K562 (cell line): ENCODE data around the gene PKHD1. TPM values are rescaled to one million over a fixed set of nuclear protein-coding genes. Genes with fewer than 3 reads are reported as not detected.

Experiments
- ATAC-seq: fragments of 200-7000 bp; cut with Tn5 transposase; 3 replicates; pipeline ENCODE4 v1.9.1; 2020; ENCODE audit warnings: moderate library complexity
- BruUV-seq: library from RNA; stranded (reverse); fragments of 400-500 nt; replicated peaks from 2 replicates; lab custom pipeline; 2021; lab: Mats Ljungman, UMichigan
- CTCF ChIA-PET: fragments of 300-600 bp; formaldehyde crosslinking; extraction: SDS; loops from one replicate; lab custom pipeline; 2021; ENCODE audit warnings: low intra/inter-chr PET ratio; lab: Yijun Ruan, JAX
- POLR2A ChIA-PET: fragments of 300-600, 350-650 bp; sonication (Branson Sonifier 250); formaldehyde crosslinking; extraction: SDS; loops from one replicate; lab custom pipeline; 2021; ENCODE audit warnings: antibody characterized with exemption, inconsistent platforms; lab: Yijun Ruan, JAX
- DNase-seq, 4 experiments: peaks; one replicate each; pipeline versions ENCODE4 v3.0.0 to v3.0.0-alpha.2; 2011 to 2018; ENCODE audit warnings: low spot score in 3 of 4, mixed read lengths in 3 of 4; ENCODE audit errors: extremely low read depth in 1 of 4
- FAIRE-seq: peaks from 2 replicates; lab custom pipeline; 2011; peaks lifted over from hg19 to GRCh38; lab: Jason Lieb, UNC
- H2AFZ ChIP-seq: 2 replicates; pipeline ENCODE4 v1.6.0; 2011; ENCODE audit warnings: low read depth, low read length, control low read depth, inconsistent platforms
- H3K27ac ChIP-seq: fragments of 200-600 bp; 3 replicates; pipeline ENCODE4 v1.8.0; 2011; ENCODE audit warnings: low read depth, mild to moderate bottlenecking, control low read depth, inconsistent platforms, low read length, moderate library complexity, mixed read lengths; ENCODE audit errors: extremely low read depth
- H3K27me3 ChIP-seq, 2 experiments: fragments of 300-600 bp in 1 of 2; 2 replicates in 1 of 2; 3 replicates in 1 of 2; pipeline versions ENCODE4 v1.6.0 to v1.8.0; 2011; ENCODE audit warnings: inconsistent platforms in 2 of 2, low read length in 2 of 2, mild to moderate bottlenecking in 1 of 2, mixed read lengths in 1 of 2, moderate library complexity in 1 of 2; ENCODE audit not compliant: control insufficient read depth in 2 of 2, insufficient read depth in 2 of 2
- H3K36me3 ChIP-seq: fragments of 300-600 bp; 3 replicates; pipeline ENCODE4 v1.8.0; 2011; ENCODE audit warnings: mild to moderate bottlenecking, low read length, inconsistent platforms; ENCODE audit not compliant: control insufficient read depth, insufficient read depth
- H3K4me1 ChIP-seq, 2 experiments: fragments of 200-600 bp in 1 of 2; replicated peaks in 1 of 2; 2 replicates in 1 of 2; 3 replicates in 1 of 2; pipeline versions ENCODE4 v1.5.1 to v1.8.0; 2011; ENCODE audit warnings: inconsistent platforms in 2 of 2, low read length in 2 of 2, mild to moderate bottlenecking in 1 of 2, mixed read lengths in 1 of 2, moderate library complexity in 1 of 2; ENCODE audit not compliant: control insufficient read depth in 2 of 2, insufficient read depth in 2 of 2
- H3K4me2 ChIP-seq: 2 replicates; pipeline ENCODE4 v1.6.1; 2011; ENCODE audit warnings: low read length, control low read depth, inconsistent platforms, mixed read lengths; ENCODE audit not compliant: insufficient read depth
- H3K4me3 ChIP-seq: fragments of 200-600 bp; sonication (generic), shearing (Covaris generic); 2 replicates; pipeline ENCODE4 v1.5.1; 2016; ENCODE audit warnings: control low read depth, inconsistent platforms
- H3K79me2 ChIP-seq: fragments of 200-600 bp; 3 replicates; pipeline ENCODE4 v1.8.0; 2011; ENCODE audit warnings: low read length, inconsistent platforms; ENCODE audit not compliant: control insufficient read depth, insufficient read depth
- H3K9ac ChIP-seq, 2 experiments: 2 replicates each; pipeline versions ENCODE4 v1.6.0 to v1.6.1; 2011; ENCODE audit warnings: low read depth in 2 of 2, low read length in 2 of 2, control low read depth in 1 of 2, inconsistent platforms in 1 of 2, mild to moderate bottlenecking in 1 of 2, mixed read lengths in 1 of 2; ENCODE audit not compliant: insufficient read depth in 1 of 2
- H3K9me1 ChIP-seq: one replicate; pipeline ENCODE4 v1.6.0; 2011; ENCODE audit warnings: inconsistent platforms, mild to moderate bottlenecking, low read length, moderate library complexity; ENCODE audit not compliant: control insufficient read depth, insufficient read depth
- H3K9me3 ChIP-seq: replicated peaks from 2 replicates; pipeline ENCODE4 v1.5.1; 2011; ENCODE audit warnings: low read depth, low read length, inconsistent platforms; ENCODE audit not compliant: control insufficient read depth, insufficient read depth
- H4K20me1 ChIP-seq: replicated peaks from 2 replicates; pipeline ENCODE4 v1.6.1; 2011; ENCODE audit warnings: low read length, inconsistent platforms, mixed read lengths; ENCODE audit not compliant: control insufficient read depth, insufficient read depth
- BRD4 ChIP-seq: fragments of 200-600 bp; sonication (generic); IDR thresholded peaks from 2 replicates; pipeline ENCODE4 v1.6.1; 2017; ENCODE audit warnings: inconsistent platforms
- COPS2 ChIP-seq: fragments of 450-650 bp; conservative IDR thresholded peaks from 2 replicates; pipeline ENCODE4 v1.6.1; 2016; ENCODE audit warnings: mild to moderate bottlenecking, moderate library complexity
- CTBP1 ChIP-seq: fragments of 450-650 bp; IDR thresholded peaks from 2 replicates; pipeline ENCODE4 v1.6.1; 2016; ENCODE audit warnings: borderline replicate concordance
- DNMT1 ChIP-seq: fragments of 450-650 bp; IDR thresholded peaks from 2 replicates; pipeline ENCODE4 v1.6.1; 2016; ENCODE audit warnings: antibody characterized with exemption, mild to moderate bottlenecking
- ELF1 ChIP-seq: fragments of 200-800 bp; sonication (Bioruptor generic); IDR thresholded peaks from 2 replicates; pipeline ENCODE4 v1.6.1; 2016; ENCODE audit warnings: missing genetic modification characterization, missing compliant biosample characterization
- ELF2 ChIP-seq: fragments of 250-450 bp; sonication (Bioruptor Pico); IDR thresholded peaks from 2 replicates; pipeline ENCODE4 v1.5.0; 2021; ENCODE audit warnings: mild to moderate bottlenecking
- HSF4 ChIP-seq: fragments of 250-450 bp; sonication (Bioruptor Pico); IDR thresholded peaks from 2 replicates; pipeline ENCODE4 v2.1.2; 2022; ENCODE audit warnings: mild to moderate bottlenecking, moderate library complexity, borderline replicate concordance
- IRF2 ChIP-seq: sonication (generic); formaldehyde crosslinking; IDR thresholded peaks from 2 replicates; pipeline ENCODE4 v1.8.1; 2022; ENCODE audit warnings: mild to moderate bottlenecking, missing genetic modification reagents
- POLR2AphosphoS2 ChIP-seq: IDR thresholded peaks from 2 replicates; pipeline ENCODE4 v1.6.1; 2012; ENCODE audit warnings: low read length, improper control_type of control experiment
- POLR2G ChIP-seq: fragments of 200-400 bp; formaldehyde crosslinking; IDR thresholded peaks from 2 replicates; pipeline ENCODE4 v1.6.1; 2017; ENCODE audit warnings: low read depth, mild to moderate bottlenecking, antibody characterized with exemption, low read length, moderate library complexity
- TCF15 ChIP-seq: fragments of 250-450 bp; sonication (Bioruptor Pico); IDR thresholded peaks from 2 replicates; pipeline ENCODE4 v1.8.0; 2022; ENCODE audit warnings: moderate library complexity, mild to moderate bottlenecking, inconsistent platforms
- ZBTB43 ChIP-seq: sonication (generic); formaldehyde crosslinking; IDR thresholded peaks from 2 replicates; pipeline ENCODE4 v1.8.0; 2023; ENCODE audit warnings: mild to moderate bottlenecking, missing genetic modification reagents
- ZNF121 ChIP-seq: sonication (generic); formaldehyde crosslinking; conservative IDR thresholded peaks from 2 replicates; pipeline ENCODE4 v1.8.0; 2022; ENCODE audit warnings: missing genetic modification reagents
- WGBS: fragments of 100-300 bp; shearing (Covaris generic); methylation state at CpG from one replicate; pipeline ENCODE4 v1.1.6; 2016; ENCODE audit warnings: low coverage, mixed read lengths; ENCODE audit not compliant: insufficient coverage; ENCODE audit errors: missing lambda C conversion rate; 5-methylcytosine and 5-hydroxymethylcytosine counted together
- in situ Hi-C: fragments of 300-500 bp; cut with MboI; formaldehyde crosslinking; loops from 4 replicates; pipeline ENCODE4 v1.15.0; 2018; ENCODE audit warnings: inconsistent platforms, mixed read lengths
- intact Hi-C: fragments of 100-400 bp; cut with micrococcal nuclease; formaldehyde crosslinking; loops from 2 replicates; pipeline ENCODE4 v1.14.2; 2022
- polyA plus RNA-seq, 8 experiments: library from polyadenylated mRNA; depleted of rRNA in 4 of 8; stranded (reverse) in 5 of 8; unstranded in 3 of 8; fragments of >200 nt; fragmentation: Nextera tagmentation in 2 of 8; fragmentation: Illumina TruSeq in 1 of 8; extraction: Ambion mirVana in 2 of 8; extraction: Trizol in 1 of 8; gene quantifications; 2 replicates each; pipeline versions ENCODE4 v1.2.1 to v1.2.3, GENCODE V29; 2011 to 2014; ENCODE audit warnings: inconsistent platforms in 1 of 8, missing spikeins in 1 of 8
- total RNA-seq, 7 experiments: library from RNA; depleted of rRNA in 6 of 7; stranded (reverse); fragments of >200 nt in 6 of 7; fragmentation: Illumina TruSeq in 2 of 7; extraction: Trizol in 2 of 7; gene quantifications; 2 replicates each; pipeline versions ENCODE4 v1.2.1 to v1.2.3, GENCODE V29; 2011 to 2021; ENCODE audit warnings: low replicate concordance in 1 of 7

PKHD1 gene
- total and polyA plus RNA-seq, 9 of the 15 experiments (the other 6 are each of a cell fraction or from before 2014, with no cell fraction given) = 0.01 to 0.04 (median 0.01) TPM; not detected in 6

DNA sequence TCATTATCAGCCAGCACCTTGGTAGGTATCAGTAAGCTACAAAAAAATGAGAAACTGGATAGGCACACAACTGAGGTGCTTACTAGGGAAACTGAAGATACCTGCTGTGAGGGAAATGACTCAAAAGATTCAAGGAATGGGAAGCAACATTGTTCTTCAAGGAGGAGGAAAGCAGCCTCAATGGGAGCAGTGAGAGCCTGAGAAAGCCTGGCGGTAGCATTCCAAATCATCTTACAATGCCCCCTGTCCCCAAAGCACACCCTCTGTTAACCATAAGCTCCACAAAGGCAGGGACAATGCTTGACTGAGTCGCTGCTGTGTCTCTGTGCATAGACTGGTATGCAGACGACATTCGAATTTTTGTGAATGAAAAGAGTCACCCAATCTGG, 10.6 kb downstream of the PKHD1 start (continued):
- TF ChIP-seq ZNF121 (CRISPR knock-in tag) (no peak), DNMT1 (no peak), BRD4 (no peak), ZBTB43 (no peak), TCF15 (CRISPR knock-in tag) (no peak), POLR2AphosphoS2 (no peak), ELF1 (tag) (no peak)

DNA sequence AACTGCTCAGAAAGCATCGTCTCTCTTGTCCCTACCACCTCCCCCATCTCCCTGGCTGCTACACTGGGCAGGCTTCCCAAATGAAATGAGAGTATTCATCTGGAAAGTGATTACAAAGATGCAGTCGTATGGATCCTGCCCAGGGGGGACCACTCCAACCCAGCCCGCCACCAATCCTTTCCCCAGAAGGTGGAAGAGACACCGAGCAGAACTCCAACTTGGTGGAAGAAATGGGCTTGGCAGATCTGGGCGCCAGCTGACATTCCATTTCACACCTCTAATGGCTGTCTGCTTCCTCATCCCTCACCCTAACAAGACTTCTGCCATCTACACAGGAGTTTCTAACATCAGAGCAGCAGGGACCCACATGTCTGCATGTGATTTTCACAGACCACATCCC, 12.7 kb downstream of the PKHD1 start:
- Histone ChIP-seq H3K36me3 (no peaks in the 10 kb centered on the region), H3K4me1 (no peaks in the 10 kb centered on the region), H2AFZ (no peak overlapping the region), H3K9me1 (no peaks in the 10 kb centered on the region), H3K9ac (no peak overlapping the region), H3K27me3 (no peaks in the 10 kb centered on the region), H3K27ac (no peak overlapping the region), H4K20me1 (no peaks in the 10 kb centered on the region), H3K9me3 (no peaks in the 10 kb centered on the region), H3K4me2 (no peak overlapping the region), H3K4me3 (no peak overlapping the region), H3K79me2 (no peaks in the 10 kb centered on the region)
- DNase-seq (no peak), ATAC-seq (no peak), FAIRE-seq (no peak)
- ChIA-PET POLR2A (no interaction called here), CTCF (no interaction called here)
- intact Hi-C loops = no loop called here
- in situ Hi-C loops = no loop called here
- 0% methylated on average over 5 of the region's 5 CpGs for WGBS
- no TSS peak for BruUV-seq
- no peak for TF ChIP-seq POLR2G
- no peak for TF ChIP-seq HSF4 (CRISPR knock-in tag)
- no peak for TF ChIP-seq COPS2
- TF ChIP-seq IRF2 = no peak
- TF ChIP-seq CTBP1 = no peak
- no peak for TF ChIP-seq ELF2
